ENCODE results near the gene LINGO1.
A peak's percentile ranks its signal among the peaks of the same experiment; 100 is the strongest.

LINGO1 gene

GRCh38 chr15:77589839-77590238, 42.9 kb downstream of the LINGO1 start:
- no peak for DNase-seq

GRCh38 chr15:77588126-77588525, 44.6 kb downstream of the LINGO1 start:
- DNase-seq = no peak

GRCh38 chr15:77584691-77585090, 48.0 kb downstream of the LINGO1 start:
- no peak for DNase-seq

GRCh38 chr15:77584201-77584600, 48.5 kb downstream of the LINGO1 start:
- no peak for DNase-seq

GRCh38 chr15:77582763-77583162, 49.9 kb downstream of the LINGO1 start:
- no peak for DNase-seq

- no peak for DNase-seq
Observed at GRCh38 chr15:77581896-77582569, 50.7 kb downstream of the LINGO1 start.

GRCh38 chr15:77580996-77581682, 51.6 kb downstream of the LINGO1 start:
- DNase-seq = peak; percentile 53

GRCh38 chr15:77579498-77580188, 53.1 kb downstream of the LINGO1 start:
- no peak for DNase-seq

GRCh38 chr15:77578641-77579372, 53.9 kb downstream of the LINGO1 start:
- no peak for DNase-seq

- no peak for DNase-seq
Observed at GRCh38 chr15:77577366-77577950, 55.3 kb downstream of the LINGO1 start.

GRCh38 chr15:77576538-77576937, 56.2 kb downstream of the LINGO1 start:
- no peak for DNase-seq

- DNase-seq = no peak
Observed at GRCh38 chr15:77575203-77575934, 57.3 kb downstream of the LINGO1 start.

GRCh38 chr15:77574521-77575202, 58.0 kb downstream of the LINGO1 start:
- DNase-seq = no peak

- DNase-seq = no peak
Observed at GRCh38 chr15:77573802-77574201, 58.9 kb downstream of the LINGO1 start.

GRCh38 chr15:77572186-77572585, 60.5 kb downstream of the LINGO1 start:
- no peak for DNase-seq

- no peak for DNase-seq
Observed at GRCh38 chr15:77571741-77572140, 61.0 kb downstream of the LINGO1 start.

- DNase-seq = no peak
Observed at GRCh38 chr15:77571181-77571580, 61.5 kb downstream of the LINGO1 start.

GRCh38 chr15:77569729-77570125, 63.0 kb downstream of the LINGO1 start:
- DNase-seq = no peak

GRCh38 chr15:77568973-77569728, 63.6 kb downstream of the LINGO1 start:
- DNase-seq = no peak

GRCh38 chr15:77568014-77568972, 64.4 kb downstream of the LINGO1 start:
- DNase-seq = no peak

Data from NCI-H446 treated with DMSO at 0.1 percent for 48 hours (cell line).